Uterus (tissue), 2 donors: Measurements from ENCODE around the gene ACSS3.

ENCODE experiments used
- CTCF ChIP-seq, 4 experiments: fragments of 200-600 bp in 2 of 4; fragments of 450-650 bp in 2 of 4; sonication (generic) in 2 of 4; IDR thresholded peaks; one replicate each; pipeline ENCODE4 v1.5.1; 2016 to 2019; ENCODE audit warnings: antibody characterized with exemption in 4 of 4, mild to moderate bottlenecking in 2 of 4, moderate library complexity in 1 of 4
- POLR2A ChIP-seq, 2 donors: fragments of 450-650 bp; IDR thresholded peaks; one replicate each; pipeline ENCODE4 v1.6.1; 2016; ENCODE audit warnings: antibody characterized with exemption in 2 of 2, mild to moderate bottlenecking in 1 of 2, moderate library complexity in 1 of 2

- TF ChIP-seq POLR2A (IDR thresholded peaks at IDR 0.05) (no peak), CTCF (IDR thresholded peaks at IDR 0.05) (no peak)
Observed at GRCh38 chr12:81249976-81250375, 172.1 kb downstream of the ACSS3 start.
